HG02623 (cell line): ENCODE measurements around the gene MDH1.
"Not testable (repeated sequence)": the region's sequence is repeated elsewhere in the genome, so short reads cannot be mapped to it uniquely, and the experiment has no call there.

Experiments used
- ATAC-seq: cut with Tn5 transposase; IDR thresholded peaks from one replicate; pipeline ENCODE4 v1.9.1; 2021; ENCODE audit warnings: moderate library complexity; ENCODE audit not compliant: unreplicated experiment

MDH1 gene

DNA sequence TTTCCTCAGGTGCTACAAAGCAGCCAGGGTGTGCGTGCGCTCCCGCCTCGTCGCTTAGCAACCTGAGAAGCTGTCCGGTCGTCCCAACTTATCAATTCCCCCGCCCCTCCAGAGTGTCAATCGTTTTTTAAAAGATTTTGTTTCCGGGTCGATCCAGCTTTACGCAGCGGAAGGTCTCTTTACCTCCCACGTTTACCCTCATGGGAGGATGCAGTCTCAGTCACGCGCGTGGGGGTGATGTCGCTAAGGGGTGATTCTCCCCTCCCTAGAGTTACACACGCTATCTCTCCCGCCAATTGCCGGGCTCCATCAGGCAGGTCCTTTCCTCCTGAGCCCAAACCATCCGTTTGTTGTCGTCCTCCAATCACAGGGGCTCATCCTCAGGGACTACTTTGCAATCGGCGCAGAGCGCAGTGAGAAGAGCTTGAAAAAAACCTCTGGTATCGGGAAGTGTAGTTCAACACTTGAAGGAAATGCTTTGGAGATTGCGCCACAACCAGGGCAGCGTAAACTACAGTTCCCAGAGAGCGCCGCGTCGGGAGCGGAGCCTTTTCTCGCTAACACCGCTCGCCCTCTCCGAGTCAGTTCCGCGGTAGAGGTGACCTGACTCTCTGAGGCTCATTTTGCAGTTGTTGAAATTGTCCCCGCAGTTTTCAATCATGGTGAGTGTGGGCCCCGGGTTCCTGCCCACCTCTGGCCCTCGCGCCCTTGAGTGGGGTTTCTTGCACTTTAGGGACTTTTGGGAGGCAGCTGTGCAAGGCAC is at the start of gene MDH1, which contains the start of gene WDPCP:
Gene MDH1, plus strand, starts transcription at position 579 of the 763 bp plus-strand sequence. Its CDS starts 81 bp downstream, at position 660.
Gene WDPCP, minus strand, starts transcription at position 93 of the 763 bp plus-strand sequence. CDS start 206 bp downstream, outside the sequence.
- peak; percentile 76 for ATAC-seq

- no peak for ATAC-seq
Observed at GRCh38 chr2:63539416-63540162, 49.2 kb upstream of the MDH1 start.

- ATAC-seq = no peak
Observed at GRCh38 chr2:63544017-63544627, 44.6 kb upstream of the MDH1 start.

DNA sequence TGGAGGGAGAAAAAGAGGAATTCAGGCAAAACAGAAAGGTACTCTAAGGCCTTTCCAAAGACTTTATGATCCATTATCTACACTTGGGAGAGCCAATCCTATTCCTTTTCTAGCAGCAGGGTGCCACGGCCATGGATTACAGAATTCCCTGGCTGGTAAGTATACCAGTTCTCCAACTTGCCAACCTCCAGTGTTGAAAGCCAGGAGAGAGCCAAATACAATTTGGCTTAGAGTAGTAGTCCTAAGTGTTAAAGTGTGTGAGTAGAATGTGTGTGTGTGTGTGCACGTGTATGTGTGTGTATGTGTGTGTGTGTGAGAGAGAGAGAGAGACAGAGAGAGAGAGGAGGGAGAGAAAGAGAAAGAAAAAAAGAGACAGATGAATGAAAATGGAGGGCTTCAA is 43.7 kb upstream of the MDH1 start:
- no peak for ATAC-seq

- ATAC-seq = no peak
Observed at GRCh38 chr2:63553049-63553448, 35.7 kb upstream of the MDH1 start.

DNA sequence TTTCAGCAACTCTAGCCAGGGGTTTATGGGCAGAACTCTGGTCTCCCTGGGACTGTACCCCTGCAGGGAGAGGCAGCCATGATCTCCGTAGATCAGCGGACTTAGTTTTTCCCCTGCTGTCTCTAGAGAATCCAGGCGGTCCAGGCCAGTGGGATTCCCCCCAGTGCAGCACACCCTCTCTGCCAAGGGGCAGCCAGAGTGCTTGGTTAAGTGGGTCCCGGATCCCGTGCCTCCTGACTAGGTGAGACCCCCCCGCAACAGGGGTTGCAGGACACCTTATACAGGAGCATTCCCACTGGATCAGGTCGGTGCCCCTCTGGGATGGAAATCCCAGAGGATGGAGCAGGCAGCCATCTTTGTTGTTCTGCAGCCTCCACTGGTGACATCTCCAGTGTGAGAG is 33.5 kb upstream of the MDH1 start:
- no peak for ATAC-seq

DNA sequence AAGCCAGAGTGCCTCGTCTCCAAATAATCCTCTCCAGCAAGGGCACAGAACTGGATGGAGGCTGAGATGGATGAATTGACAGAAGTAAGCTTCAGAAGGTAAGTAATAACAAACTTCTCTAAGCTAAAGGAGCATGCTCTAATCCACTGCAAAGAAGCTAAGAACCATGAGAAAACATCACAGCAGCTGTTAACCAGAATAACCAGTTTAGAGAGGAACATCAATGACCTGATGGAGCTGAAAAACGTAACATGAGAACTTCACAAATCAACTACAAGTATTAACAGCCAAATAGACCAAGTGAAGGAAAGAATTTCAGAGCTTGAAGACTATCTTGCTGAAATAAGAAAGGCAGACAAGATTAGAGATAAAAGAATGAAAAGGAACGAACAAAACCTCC is 32.8 kb upstream of the MDH1 start:
- ATAC-seq = no peak

DNA sequence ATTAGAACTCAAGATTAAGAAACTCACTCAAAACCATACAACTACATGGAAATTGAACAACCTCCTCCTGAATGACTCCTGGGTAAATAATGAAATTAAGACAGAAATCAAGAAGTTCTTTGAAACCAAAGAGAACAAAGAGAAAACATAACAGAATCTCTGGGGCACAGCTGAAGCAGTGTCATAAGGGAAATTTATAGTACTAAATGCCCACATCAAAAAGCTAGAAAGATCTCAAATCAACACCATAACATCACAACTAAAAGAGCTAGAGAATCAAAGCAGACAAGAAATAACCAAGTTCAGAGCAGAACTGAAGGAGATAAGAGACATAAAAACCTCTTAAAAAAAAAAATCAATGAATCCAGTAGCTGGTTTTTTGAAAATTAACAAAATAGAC is 30.9 kb upstream of the MDH1 start:
- not testable (repeated sequence) for ATAC-seq

DNA sequence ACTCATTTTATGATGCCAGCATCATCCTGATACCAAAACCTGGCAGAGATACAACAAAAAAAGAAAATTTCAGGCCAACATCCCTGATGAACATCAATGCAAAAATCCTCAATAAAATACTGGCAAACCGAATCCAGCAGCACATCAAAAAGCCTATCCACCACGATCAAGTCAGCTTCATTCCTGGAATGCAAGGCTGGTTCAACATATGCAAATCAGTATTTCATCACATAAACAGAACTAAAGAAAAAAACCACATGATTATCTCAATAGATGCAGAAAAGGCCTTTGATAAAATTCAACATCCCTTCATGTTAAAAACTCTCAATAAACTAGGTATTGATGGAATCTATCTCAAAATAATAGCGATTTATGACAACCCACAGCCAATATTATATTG is 29.8 kb upstream of the MDH1 start:
- ATAC-seq = not testable (repeated sequence)

DNA sequence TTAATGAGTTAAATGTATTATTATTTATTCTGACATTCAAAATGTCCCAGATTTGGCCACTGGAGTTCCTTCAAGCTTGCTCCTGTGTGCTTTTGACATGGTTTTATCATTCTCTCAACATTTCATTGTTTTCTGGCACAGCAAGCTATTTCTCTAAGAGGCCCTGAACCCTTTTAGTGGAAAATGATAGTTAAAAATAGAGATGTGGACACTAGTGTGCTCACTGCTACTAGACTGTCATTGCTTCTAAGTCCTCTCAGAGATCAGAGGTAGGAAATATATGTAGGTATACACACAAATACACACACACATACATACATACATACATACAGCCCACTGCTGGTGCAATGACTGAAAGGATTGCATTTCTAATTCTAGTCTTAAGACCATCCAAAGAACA is 26.0 kb upstream of the MDH1 start:
- ATAC-seq = no peak

- ATAC-seq = peak; percentile 48
Observed at GRCh38 chr2:63569740-63570139, 19.0 kb upstream of the MDH1 start.

DNA sequence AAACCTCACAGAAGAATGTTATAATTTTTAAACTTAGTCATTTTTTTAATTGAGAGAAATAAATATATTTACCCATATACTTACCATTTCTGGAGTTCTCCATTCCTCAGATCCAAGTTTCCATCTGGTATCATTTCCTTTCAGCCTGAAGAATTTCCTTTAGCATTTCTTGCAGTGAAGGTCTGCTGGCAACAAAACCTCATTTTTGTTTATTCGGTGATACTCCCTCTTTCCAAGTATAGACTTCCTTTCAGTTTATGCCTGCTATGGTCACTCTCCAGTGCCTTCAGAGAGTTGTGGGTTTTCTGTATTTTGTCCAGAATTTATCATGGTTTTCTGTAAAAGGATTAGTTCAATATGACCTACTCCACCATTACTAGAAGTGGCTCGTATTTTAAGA is 17.5 kb upstream of the MDH1 start:
- ATAC-seq = no peak

- ATAC-seq = no peak
Observed at GRCh38 chr2:63572001-63572400, 16.8 kb upstream of the MDH1 start.

- ATAC-seq = not testable (repeated sequence)
Observed at GRCh38 chr2:63573026-63573425, 15.7 kb upstream of the MDH1 start.

GRCh38 chr2:63573726-63574345 is 14.9 kb upstream of the MDH1 start:
- ATAC-seq = not testable (repeated sequence)

DNA sequence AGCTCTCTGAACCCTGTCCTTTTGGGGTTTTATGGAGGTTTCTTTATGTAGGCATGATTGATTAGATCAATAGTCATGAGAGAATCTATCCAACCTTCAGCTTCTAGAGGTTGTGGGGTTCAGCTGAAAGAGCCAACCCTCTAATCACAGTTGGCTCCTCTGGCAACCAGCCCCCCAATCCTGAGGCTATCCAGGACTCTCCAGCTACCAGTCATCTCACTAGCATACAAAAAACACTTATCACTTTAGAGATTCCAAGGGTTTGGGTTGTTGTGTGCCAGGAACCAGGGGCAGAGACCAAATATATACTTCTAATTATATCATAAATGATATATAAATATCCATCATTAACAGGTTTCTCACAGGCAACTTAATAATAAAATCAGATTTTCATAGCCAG is 12.2 kb upstream of the MDH1 start:
- no peak for ATAC-seq

GRCh38 chr2:63578767-63579166 is 10.0 kb upstream of the MDH1 start:
- ATAC-seq = no peak

- ATAC-seq = no peak
Observed at GRCh38 chr2:63580651-63581297, 8.0 kb upstream of the MDH1 start.

GRCh38 chr2:63581298-63581961 is 7.3 kb upstream of the MDH1 start:
- no peak for ATAC-seq

- no peak for ATAC-seq
Observed at GRCh38 chr2:63582873-63583272, 5.9 kb upstream of the MDH1 start.
